GM21447 (cell line): Measurements from ENCODE around the gene SSBP2.

ENCODE experiments used
- ATAC-seq: cut with Tn5 transposase; IDR thresholded peaks from one replicate; pipeline ENCODE4 v1.9.1; 2021; ENCODE audit not compliant: unreplicated experiment

Gene SSBP2

GRCh38 chr5:81767938-81768337, 17.0 kb upstream of the SSBP2 start:
- no peak for ATAC-seq

- no peak for ATAC-seq
These were observed 16.2 kb upstream of the SSBP2 start for GRCh38 chr5:81767097-81767496.

GRCh38 chr5:81766611-81767010, 15.7 kb upstream of the SSBP2 start:
- no peak for ATAC-seq

GRCh38 chr5:81763294-81763928, 12.5 kb upstream of the SSBP2 start:
- ATAC-seq: no peak

GRCh38 chr5:81762853-81763252, 12.0 kb upstream of the SSBP2 start:
- no peak for ATAC-seq

GRCh38 chr5:81762401-81762800, 11.5 kb upstream of the SSBP2 start:
- ATAC-seq: no peak

- no peak for ATAC-seq
These were observed 11.1 kb upstream of the SSBP2 start for GRCh38 chr5:81761970-81762369.

- no peak for ATAC-seq
These were observed 10.4 kb upstream of the SSBP2 start for GRCh38 chr5:81761270-81761669.

GRCh38 chr5:81760521-81760920, 9.6 kb upstream of the SSBP2 start:
- no peak for ATAC-seq

- ATAC-seq: no peak
These were observed 8.7 kb upstream of the SSBP2 start for GRCh38 chr5:81759632-81760005.

GRCh38 chr5:81757404-81757803, 6.5 kb upstream of the SSBP2 start:
- no peak for ATAC-seq

GRCh38 chr5:81756016-81756415, 5.1 kb upstream of the SSBP2 start:
- no peak for ATAC-seq

GRCh38 chr5:81755320-81755719, 4.4 kb upstream of the SSBP2 start:
- no peak for ATAC-seq

- no peak for ATAC-seq
These were observed 3.7 kb upstream of the SSBP2 start for GRCh38 chr5:81754621-81755020.

- no peak for ATAC-seq
These were observed 2.5 kb upstream of the SSBP2 start for GRCh38 chr5:81753429-81753828.

GRCh38 chr5:81752644-81752963, 1.7 kb upstream of the SSBP2 start:
- ATAC-seq: no peak

GRCh38 chr5:81751836-81752643, 1.1 kb upstream of the SSBP2 start:
- ATAC-seq: no peak

GRCh38 chr5:81750308-81751008, 439 bp downstream of the SSBP2 start:
- ATAC-seq: peak; percentile 16

GRCh38 chr5:81749561-81750307, 1.2 kb downstream of the SSBP2 start:
- ATAC-seq: peak; percentile 50

- ATAC-seq: no peak
These were observed 1.7 kb downstream of the SSBP2 start for GRCh38 chr5:81749192-81749560.

- no peak for ATAC-seq
These were observed 2.3 kb downstream of the SSBP2 start for GRCh38 chr5:81748556-81748955.

GRCh38 chr5:81747030-81747429, 3.9 kb downstream of the SSBP2 start:
- ATAC-seq: no peak
